Measurements from ENCODE around the gene IFNGR2.
"Not testable (repeated sequence)": the region's sequence is repeated elsewhere in the genome, so short reads cannot be mapped to it uniquely, and the experiment has no call there.

IFNGR2 gene

DNA sequence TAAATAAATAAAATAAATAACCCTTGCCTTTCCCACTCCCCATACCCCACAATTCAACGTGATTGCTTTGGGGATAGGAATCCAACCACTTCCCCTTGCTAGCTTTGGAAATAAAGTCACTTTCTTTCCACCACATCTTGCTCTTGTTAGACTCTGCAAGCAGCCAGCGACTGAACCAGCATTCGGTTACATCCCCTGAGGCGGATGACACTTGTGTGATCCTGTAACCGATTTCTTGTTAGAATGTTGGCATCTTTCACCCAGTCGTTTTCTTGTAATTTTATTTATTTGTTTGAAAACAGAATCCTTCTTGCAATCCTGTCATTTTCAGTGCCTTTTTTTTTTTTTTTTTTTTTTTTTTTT, 1.6 kb upstream of the IFNGR2 start:
- no peak for DNase-seq (ENCODE audit: low read depth in 4 of 4, low spot score in 1 of 4)

DNA sequence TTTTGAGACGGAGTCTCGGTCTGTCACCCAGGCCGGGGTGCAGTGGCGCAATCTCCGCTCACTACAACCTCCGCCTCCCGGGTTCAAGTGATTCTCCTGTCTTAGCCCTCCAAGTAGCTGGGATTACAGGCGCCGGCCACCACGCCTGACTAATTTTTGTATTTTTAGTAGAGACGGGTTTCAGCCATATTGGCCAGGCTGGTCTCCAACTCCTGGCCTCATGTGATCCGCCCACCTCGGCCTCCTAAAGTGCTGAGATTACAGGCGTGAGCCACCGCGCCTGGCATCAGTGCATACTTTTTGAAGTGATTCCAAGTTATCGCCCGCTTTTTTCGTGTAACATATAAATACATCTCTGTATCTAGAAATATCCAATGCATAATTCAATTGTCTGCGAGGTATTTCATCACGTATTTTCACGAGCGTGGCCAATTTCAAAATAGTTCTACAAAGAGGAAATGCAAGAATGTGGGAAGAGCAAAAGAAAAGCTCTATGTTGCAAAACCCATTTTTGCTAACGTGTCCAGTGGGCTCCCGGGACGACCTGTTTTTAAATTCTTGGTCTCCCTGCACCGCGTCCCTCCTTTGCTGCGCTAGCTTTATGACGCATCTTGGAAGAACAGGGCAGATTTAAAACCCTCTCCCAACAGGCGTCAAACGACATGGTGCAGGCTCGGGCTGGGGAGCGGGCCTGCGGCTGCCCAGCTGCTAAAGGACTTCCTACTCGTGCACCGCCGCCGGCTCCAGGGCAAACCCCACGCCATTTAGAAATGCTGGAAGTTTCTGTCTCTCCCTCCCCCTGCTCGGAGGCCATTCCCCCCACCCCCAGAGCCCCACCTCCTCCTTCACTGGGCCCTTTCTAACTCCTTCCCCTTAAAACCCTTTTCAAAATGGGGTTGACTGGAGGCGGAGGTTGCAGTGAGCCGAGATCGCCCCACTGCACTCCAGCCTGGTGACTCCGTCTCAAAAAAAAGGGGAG, 923 bp upstream of the IFNGR2 start:
- DNase-seq (ENCODE audit: low read depth in 4 of 4, low spot score in 1 of 4) = no peak

- no peak for DNase-seq (ENCODE audit: low read depth in 4 of 4, low spot score in 1 of 4)
Observed at GRCh38 chr21:33403786-33404585, 773 bp downstream of the IFNGR2 start.

DNA sequence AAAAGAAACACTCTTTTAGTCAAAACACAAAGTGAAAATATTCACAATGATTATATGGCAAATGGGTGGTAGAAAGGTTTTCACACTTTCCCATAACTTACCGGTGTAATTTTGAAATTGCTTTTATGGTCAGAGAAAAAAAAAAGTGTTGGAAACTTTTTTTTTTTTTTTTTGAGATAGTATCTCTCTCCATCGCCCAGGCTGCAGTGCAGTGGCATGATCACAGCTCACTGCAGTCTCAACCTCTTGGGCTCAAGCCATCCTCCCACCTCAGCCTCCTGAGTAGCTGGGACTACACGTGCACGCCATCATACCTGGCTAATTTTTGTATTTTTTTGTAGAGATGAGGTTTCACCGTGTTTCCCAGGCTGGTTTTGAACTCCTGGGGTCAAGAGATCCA, 3.3 kb downstream of the IFNGR2 start:
- no peak for DNase-seq (ENCODE audit: low read depth in 4 of 4, low spot score in 1 of 4)

- no peak for DNase-seq (ENCODE audit: low read depth in 4 of 4, low spot score in 1 of 4)
Observed at GRCh38 chr21:33411949-33412430, 8.8 kb downstream of the IFNGR2 start.

- DNase-seq (ENCODE audit: low read depth in 4 of 4, low spot score in 1 of 4) = not testable (repeated sequence)
Observed at GRCh38 chr21:33412439-33412831, 9.2 kb downstream of the IFNGR2 start.

- no peak for DNase-seq (ENCODE audit: low read depth in 4 of 4, low spot score in 1 of 4)
Observed at GRCh38 chr21:33412832-33413519, 9.8 kb downstream of the IFNGR2 start.

GRCh38 chr21:33414068-33414467, 10.9 kb downstream of the IFNGR2 start:
- DNase-seq (ENCODE audit: low read depth in 4 of 4, low spot score in 1 of 4) = no peak

- no peak for DNase-seq (ENCODE audit: low read depth in 4 of 4, low spot score in 1 of 4)
Observed at GRCh38 chr21:33414926-33415325, 11.7 kb downstream of the IFNGR2 start.

DNA sequence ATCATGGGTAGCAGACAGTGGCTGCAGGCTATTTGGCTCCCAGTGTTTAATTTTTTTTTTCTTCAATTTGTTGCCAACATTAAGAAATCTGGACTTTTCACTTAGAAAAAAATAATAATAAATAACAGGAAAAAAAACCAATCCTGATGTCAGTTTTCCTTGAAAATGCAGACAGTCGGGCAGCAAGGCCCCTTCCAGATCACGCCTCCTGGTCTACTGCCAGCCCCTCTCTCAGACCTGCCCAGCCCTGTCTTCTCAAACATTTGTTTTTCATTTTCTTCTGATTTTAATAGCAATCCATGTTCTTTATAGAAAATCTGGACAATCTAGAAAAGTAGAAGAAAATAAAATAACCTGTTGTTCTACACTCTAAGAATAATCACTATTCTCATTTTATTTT, 15.5 kb downstream of the IFNGR2 start:
- DNase-seq (ENCODE audit: low read depth in 4 of 4, low spot score in 1 of 4) = no peak

DNA sequence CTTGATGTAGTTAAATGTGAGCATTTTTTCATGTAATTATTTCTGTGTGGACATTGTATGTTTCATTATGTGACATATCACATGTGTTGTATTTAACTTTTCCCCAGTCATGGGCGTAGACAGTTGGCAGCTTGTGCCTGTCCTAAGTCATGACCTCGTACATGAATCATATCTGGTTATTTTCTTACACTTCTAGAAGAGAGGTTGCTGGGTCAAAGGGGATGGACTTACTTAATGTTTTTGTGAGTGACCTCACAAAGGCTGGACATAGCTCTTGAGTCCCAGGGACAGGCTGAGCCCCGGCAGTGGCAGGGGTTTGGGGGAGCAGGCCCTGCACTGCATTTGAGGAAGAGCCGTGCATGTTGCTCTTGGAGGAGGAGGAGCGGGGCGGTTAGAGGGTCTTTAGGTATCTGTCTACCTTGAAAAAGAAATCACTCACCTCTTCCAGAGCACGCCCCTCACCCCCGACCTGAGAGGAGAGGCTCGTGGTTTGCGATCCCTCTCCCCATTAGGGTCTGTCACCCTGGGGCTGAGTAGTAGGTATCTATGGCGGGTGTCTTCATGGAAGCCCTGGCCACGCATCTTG, 16.4 kb downstream of the IFNGR2 start:
- no peak for DNase-seq (ENCODE audit: low read depth in 4 of 4, low spot score in 1 of 4)

GRCh38 chr21:33421713-33422393, 18.6 kb downstream of the IFNGR2 start:
- no peak for DNase-seq (ENCODE audit: low read depth in 4 of 4, low spot score in 1 of 4)

GRCh38 chr21:33424214-33424613, 21.0 kb downstream of the IFNGR2 start:
- DNase-seq (ENCODE audit: low read depth in 4 of 4, low spot score in 1 of 4) = no peak

GRCh38 chr21:33425825-33426224, 22.6 kb downstream of the IFNGR2 start:
- DNase-seq (ENCODE audit: low read depth in 4 of 4, low spot score in 1 of 4) = no peak

GRCh38 chr21:33427051-33427450, 23.8 kb downstream of the IFNGR2 start:
- DNase-seq (ENCODE audit: low read depth in 4 of 4, low spot score in 1 of 4) = no peak

- DNase-seq (ENCODE audit: low read depth in 4 of 4, low spot score in 1 of 4) = no peak
Observed at GRCh38 chr21:33428669-33429068, 25.5 kb downstream of the IFNGR2 start.

DNA sequence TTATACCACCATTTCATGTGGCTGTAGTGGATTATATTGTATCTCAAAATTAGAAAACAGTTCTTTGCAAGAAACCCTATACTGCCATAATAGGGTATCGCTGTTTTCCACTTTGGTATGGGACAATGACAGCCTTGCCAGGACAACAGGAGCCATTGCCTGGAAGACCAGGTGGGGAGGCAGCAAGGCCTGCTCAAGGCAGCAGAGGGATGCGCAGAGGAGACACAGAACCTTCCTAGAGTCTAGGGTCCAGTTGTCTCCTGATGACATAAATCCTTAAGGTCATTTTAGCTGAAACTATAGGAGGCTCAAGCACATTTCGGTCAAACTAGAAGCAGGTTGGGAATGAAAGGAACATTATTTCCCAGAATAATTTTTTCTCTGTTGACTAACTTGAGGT, 27.6 kb downstream of the IFNGR2 start:
- DNase-seq (ENCODE audit: low read depth in 4 of 4, low spot score in 1 of 4) = no peak

DNA sequence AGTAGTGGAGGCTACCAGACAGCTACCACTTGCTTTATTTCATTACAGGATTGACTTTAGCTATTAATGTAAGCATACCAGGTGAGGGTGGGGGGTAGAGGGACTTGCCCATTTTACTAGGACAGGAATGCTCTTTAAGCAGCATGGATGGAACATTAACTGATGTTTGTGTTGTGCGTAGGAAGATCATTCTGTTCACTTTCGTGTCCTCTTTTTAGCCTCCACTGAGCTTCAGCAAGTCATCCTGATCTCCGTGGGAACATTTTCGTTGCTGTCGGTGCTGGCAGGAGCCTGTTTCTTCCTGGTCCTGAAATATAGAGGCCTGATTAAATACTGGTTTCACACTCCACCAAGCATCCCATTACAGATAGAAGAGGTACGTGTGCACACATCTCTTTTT, 29.3 kb downstream of the IFNGR2 start:
- DNase-seq (ENCODE audit: low read depth in 4 of 4, low spot score in 1 of 4) = no peak

DNA sequence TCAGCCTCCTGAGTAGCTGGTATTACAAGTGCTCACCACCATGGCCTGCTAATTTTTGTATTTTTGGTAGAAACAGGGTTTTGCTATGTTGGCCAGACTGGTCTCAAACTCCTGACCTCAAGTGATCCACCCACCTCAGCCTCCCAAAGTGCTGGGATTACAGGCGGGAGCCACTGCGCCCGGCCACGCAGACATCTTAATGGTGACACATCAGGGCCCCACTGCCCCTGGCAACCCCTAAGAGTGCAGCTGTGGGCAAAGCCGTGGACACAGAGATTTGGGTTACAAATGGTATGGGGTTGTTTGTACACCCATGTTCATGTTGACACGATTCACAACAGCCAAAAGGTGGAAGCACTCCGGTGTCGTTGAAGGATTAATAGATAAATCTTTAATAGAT, 29.8 kb downstream of the IFNGR2 start:
- no peak for DNase-seq (ENCODE audit: low read depth in 4 of 4, low spot score in 1 of 4)

GRCh38 chr21:33433425-33434114, 30.4 kb downstream of the IFNGR2 start:
- no peak for DNase-seq (ENCODE audit: low read depth in 4 of 4, low spot score in 1 of 4)

All from stimulated activated CD4-positive, alpha-beta T cell treated with anti-CD3 and anti-CD28 coated beads, Interleukin-1b, Interleukin-23, amount 100 ng/mL, for 24 hours (primary cell).